GOT3 (cell line): ENCODE results near the gene SZT2.
"Not testable (repeated sequence)": the region's sequence is repeated elsewhere in the genome, so short reads cannot be mapped to it uniquely, and the experiment has no call there.

Experiments used
- DNase-seq: peaks from one replicate; lab custom pipeline; 2025; ENCODE audit warnings: mixed read lengths; lab: John Stamatoyannopoulos, UW

SZT2 gene

GRCh38 chr1:43454270-43455011 is 64.7 kb downstream of the SZT2 start:
- DNase-seq: no peak

- DNase-seq: no peak
Measured at GRCh38 chr1:43455213-43455889, 65.7 kb downstream of the SZT2 start.

- DNase-seq: not testable (repeated sequence)
Measured at GRCh38 chr1:43458379-43458778, 68.7 kb downstream of the SZT2 start.

- DNase-seq: no peak
Measured at GRCh38 chr1:43460988-43461693, 71.4 kb downstream of the SZT2 start.

GRCh38 chr1:43463479-43463878 is 73.8 kb downstream of the SZT2 start:
- DNase-seq: no peak

- DNase-seq: no peak
Measured at GRCh38 chr1:43464681-43465504, 75.2 kb downstream of the SZT2 start.

GRCh38 chr1:43465505-43466067 is 75.9 kb downstream of the SZT2 start:
- no peak for DNase-seq

- no peak for DNase-seq
Measured at GRCh38 chr1:43466403-43466802, 76.7 kb downstream of the SZT2 start.

GRCh38 chr1:43468414-43468813 is 78.7 kb downstream of the SZT2 start:
- no peak for DNase-seq

- DNase-seq: no peak
Measured at GRCh38 chr1:43469932-43470331, 80.2 kb downstream of the SZT2 start.

GRCh38 chr1:43472087-43472462 is 82.4 kb downstream of the SZT2 start:
- DNase-seq: no peak

GRCh38 chr1:43472463-43473151 is 82.9 kb downstream of the SZT2 start:
- not testable (repeated sequence) for DNase-seq

GRCh38 chr1:43473463-43473862 is 83.8 kb downstream of the SZT2 start:
- DNase-seq: no peak

- DNase-seq: not testable (repeated sequence)
Measured at GRCh38 chr1:43475611-43476401, 86.1 kb downstream of the SZT2 start.

- no peak for DNase-seq
Measured at GRCh38 chr1:43477716-43478115, 88.0 kb downstream of the SZT2 start.

- no peak for DNase-seq
Measured at GRCh38 chr1:43479414-43479813, 89.7 kb downstream of the SZT2 start.

GRCh38 chr1:43481491-43481890 is 91.8 kb downstream of the SZT2 start:
- no peak for DNase-seq

- no peak for DNase-seq
Measured at GRCh38 chr1:43482215-43482614, 92.5 kb downstream of the SZT2 start.

GRCh38 chr1:43484367-43484766 is 94.7 kb downstream of the SZT2 start:
- no peak for DNase-seq

GRCh38 chr1:43488165-43488564 is 98.5 kb downstream of the SZT2 start:
- DNase-seq: no peak
